H9 (cell line): Measurements from ENCODE around the gene WDR87. TPM values are rescaled to one million over a fixed set of nuclear protein-coding genes. Genes with fewer than 3 reads are reported as not detected.

Experiments
- DNase-seq: peaks from one replicate; pipeline ENCODE4 v3.0.0-alpha.2; 2017
- H2AFZ ChIP-seq: one replicate; pipeline ENCODE4 v1.6.1; 2013; ENCODE audit warnings: mild to moderate bottlenecking, low read length, control low read depth, moderate library complexity
- H2AK5ac ChIP-seq: 2 replicates; pipeline ENCODE4 v1.6.1; 2013; ENCODE audit warnings: low read length, control low read depth, mixed read lengths; ENCODE audit not compliant: insufficient read length
- H2BK120ac ChIP-seq: one replicate; pipeline ENCODE4 v1.6.1; 2013; ENCODE audit warnings: low read depth, mild to moderate bottlenecking, low read length, control low read depth, inconsistent platforms; ENCODE audit not compliant: poor library complexity, severe bottlenecking
- H2BK12ac ChIP-seq: 2 replicates; pipeline ENCODE4 v1.6.1; 2013; ENCODE audit warnings: low read length, control low read depth, mixed read lengths, low read depth; ENCODE audit not compliant: insufficient read length
- H2BK15ac ChIP-seq: 2 replicates; pipeline ENCODE4 v1.6.1; 2013; ENCODE audit warnings: low read depth, low read length, control low read depth
- H2BK20ac ChIP-seq: one replicate; pipeline ENCODE4 v1.6.1; 2013; ENCODE audit warnings: low read depth, mild to moderate bottlenecking, low read length, control low read depth, inconsistent platforms; ENCODE audit not compliant: poor library complexity, severe bottlenecking
- H2BK5ac ChIP-seq: 2 replicates; pipeline ENCODE4 v1.6.1; 2013; ENCODE audit warnings: low read length, control low read depth, mixed read lengths; ENCODE audit not compliant: insufficient read length
- H3K14ac ChIP-seq: 2 replicates; pipeline ENCODE4 v1.6.1; 2013; ENCODE audit warnings: low read length, control low read depth; ENCODE audit not compliant: insufficient read depth
- H3K18ac ChIP-seq: 2 replicates; pipeline ENCODE4 v1.6.1; 2013; ENCODE audit warnings: low read depth, mild to moderate bottlenecking, mixed read lengths, low read length, control low read depth; ENCODE audit not compliant: insufficient read length
- H3K23ac ChIP-seq: 2 replicates; pipeline ENCODE4 v1.6.1; 2013; ENCODE audit warnings: low read length, control low read depth, mixed read lengths, low read depth; ENCODE audit not compliant: insufficient read length
- H3K23me2 ChIP-seq: 2 replicates; pipeline ENCODE4 v1.6.1; 2013; ENCODE audit warnings: low read depth, mild to moderate bottlenecking, mixed read lengths, low read length, control low read depth; ENCODE audit not compliant: insufficient read length, poor library complexity, severe bottlenecking
- H3K27ac ChIP-seq: 2 replicates; pipeline ENCODE4 v1.5.1; 2013; ENCODE audit warnings: low read length, control low read depth, mixed read lengths, low read depth; ENCODE audit not compliant: insufficient read length
- H3K27me3 ChIP-seq: 2 replicates; pipeline ENCODE4 v1.6.1; 2013; ENCODE audit warnings: low read length, control low read depth, inconsistent platforms; ENCODE audit not compliant: insufficient read depth
- H3K4ac ChIP-seq: 2 replicates; pipeline ENCODE4 v1.6.1; 2013; ENCODE audit warnings: low read depth, mild to moderate bottlenecking, control low read depth, inconsistent platforms, low read length, moderate library complexity
- H3K4me1 ChIP-seq: 2 replicates; pipeline ENCODE4 v1.6.1; 2013; ENCODE audit warnings: low read length, control low read depth, inconsistent platforms; ENCODE audit not compliant: insufficient read depth
- H3K4me2 ChIP-seq: 2 replicates; pipeline ENCODE4 v1.6.1; 2013; ENCODE audit warnings: low read length, control low read depth, mixed read lengths; ENCODE audit not compliant: insufficient read length, insufficient read depth
- H3K56ac ChIP-seq: 2 replicates; pipeline ENCODE4 v1.6.1; 2013; ENCODE audit warnings: low read depth, mild to moderate bottlenecking, mixed read lengths, low read length, control low read depth; ENCODE audit not compliant: insufficient read length
- H3K79me1 ChIP-seq: 2 replicates; pipeline ENCODE4 v1.6.1; 2013; ENCODE audit warnings: low read depth, mild to moderate bottlenecking, moderate library complexity, low read length, control low read depth, inconsistent platforms; ENCODE audit not compliant: insufficient read depth, poor library complexity, severe bottlenecking
- H3K79me2 ChIP-seq: 2 replicates; pipeline ENCODE4 v1.6.1; 2013; ENCODE audit warnings: low read length, control low read depth, inconsistent platforms; ENCODE audit not compliant: insufficient read depth
- H3K9ac ChIP-seq: 2 replicates; pipeline ENCODE4 v1.6.1; 2013; ENCODE audit warnings: low read length, control low read depth, mixed read lengths; ENCODE audit not compliant: insufficient read length; ENCODE audit errors: extremely low read depth
- H3K9me3 ChIP-seq: one replicate; pipeline ENCODE4 v1.6.1; 2013; ENCODE audit warnings: low read depth, low read length, inconsistent platforms; ENCODE audit not compliant: control insufficient read depth
- H3T11ph ChIP-seq: one replicate; pipeline ENCODE4 v1.6.1; 2013; ENCODE audit warnings: mild to moderate bottlenecking, low read length, control low read depth, inconsistent platforms
- H4K20me1 ChIP-seq: one replicate; pipeline ENCODE4 v1.6.1; 2013; ENCODE audit not compliant: control insufficient read depth, insufficient read length, insufficient read depth
- H4K5ac ChIP-seq: 2 replicates; pipeline ENCODE4 v1.6.1; 2013; ENCODE audit warnings: low read depth, mild to moderate bottlenecking, mixed read lengths, low read length, control low read depth; ENCODE audit not compliant: insufficient read length
- H4K8ac ChIP-seq: replicated peaks from 2 replicates; pipeline ENCODE4 v1.6.1; 2013; ENCODE audit warnings: low read length, control low read depth, mixed read lengths, low read depth; ENCODE audit not compliant: insufficient read length
- H4K91ac ChIP-seq: 2 replicates; pipeline ENCODE4 v1.6.1; 2013; ENCODE audit warnings: low read depth, mild to moderate bottlenecking, moderate library complexity, mixed read lengths, low read length, control low read depth; ENCODE audit not compliant: insufficient read length
- H3K27ac Mint-ChIP-seq, 3 experiments: 2 replicates in 2 of 3; 3 replicates in 1 of 3; pipeline ENCODE4 v1.8.0; 2020 to 2021; ENCODE audit warnings: mixed read lengths in 3 of 3, mild to moderate bottlenecking in 1 of 3, moderate library complexity in 1 of 3
- H3K27me3 Mint-ChIP-seq: 2 replicates; pipeline ENCODE4 v1.8.0; 2021; ENCODE audit warnings: low read depth, mild to moderate bottlenecking, moderate library complexity, mixed read lengths
- H3K36me3 Mint-ChIP-seq, 3 experiments: 2 replicates in 2 of 3; 3 replicates in 1 of 3; pipeline ENCODE4 v1.8.0; 2020 to 2021; ENCODE audit warnings: low read depth in 3 of 3, mixed read lengths in 3 of 3; ENCODE audit not compliant: insufficient read depth in 1 of 3
- H3K4me1 Mint-ChIP-seq, 2 experiments: 2 replicates each; pipeline ENCODE4 v1.8.0; 2020; ENCODE audit warnings: mixed read lengths in 2 of 2
- H3K4me3 Mint-ChIP-seq, 2 experiments: 2 replicates in 1 of 2; 3 replicates in 1 of 2; pipeline ENCODE4 v1.8.0; 2020 to 2021; ENCODE audit warnings: mild to moderate bottlenecking in 2 of 2, mixed read lengths in 2 of 2, moderate library complexity in 1 of 2
- H3K9me3 Mint-ChIP-seq, 2 experiments: 2 replicates in 1 of 2; 3 replicates in 1 of 2; pipeline ENCODE4 v1.8.0; 2020; ENCODE audit warnings: mild to moderate bottlenecking in 2 of 2, mixed read lengths in 2 of 2, moderate library complexity in 1 of 2
- WGBS: extraction: QIAGEN DNeasy Blood & Tissue Kit; methylation state at CpG from one replicate; pipeline ENCODE4 v1.1.7; 2013; ENCODE audit warnings: missing lambda C conversion rate, low lambda C conversion rate, mixed read lengths; ENCODE audit not compliant: insufficient read length; ENCODE audit errors: extremely low coverage; 5-methylcytosine and 5-hydroxymethylcytosine counted together
- total RNA-seq: library from RNA; stranded (reverse); gene quantifications from 2 replicates; pipeline ENCODE4 v1.2.1, GENCODE V29; 2021
- TF ChIP-seq, protein P1 (sequence below): fragments of 200-600 bp; sonication (generic); conservative IDR thresholded peaks from 3 replicates; pipeline ENCODE4 v1.8.0; 2021; ENCODE audit warnings: antibody characterized with exemption, mild to moderate bottlenecking

Gene WDR87
- total RNA-seq, 1 experiment from 2014 or later = not detected

DNA sequence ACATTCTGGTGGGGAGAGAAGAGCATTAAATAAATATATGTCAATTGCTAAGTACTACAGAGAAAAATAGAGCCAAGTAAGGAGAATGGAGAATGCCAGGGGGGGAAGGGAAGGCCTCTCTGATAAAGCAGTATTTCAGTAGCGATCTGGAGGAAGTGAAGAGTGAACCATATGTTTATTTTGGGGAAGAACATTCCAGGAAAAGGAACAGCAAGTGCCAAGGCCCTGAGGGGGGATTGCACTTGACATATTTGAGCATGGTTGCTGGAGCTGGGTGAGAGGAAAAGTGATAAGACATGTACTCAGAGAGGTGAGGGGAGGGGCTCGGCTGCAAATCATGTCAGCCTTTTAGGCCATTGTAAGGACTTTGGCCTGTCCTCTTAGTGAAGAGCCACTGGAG lies 30.4 kb downstream of the WDR87 start:
- no peaks in the 10 kb centered on the region for H3K9me3 ChIP-seq
- Mint-ChIP-seq H3K27me3 (peaks cover 6% of the 10 kb centered on the region), H3K36me3 (peaks cover 0 to 3% (median 1%) of the 10 kb centered on the region in 3 experiments; a peak in 5 of 7 replicates), H3K4me3 (no peak overlapping the region), H3K27ac (no peak overlapping the region), H3K9me3 (peaks cover 7 to 16% of the 10 kb centered on the region in 2 experiments), H3K4me1 (peaks cover 10 to 11% of the 10 kb centered on the region in 2 experiments)
- no peaks in the 10 kb centered on the region for H3K79me1 ChIP-seq
- H3K56ac ChIP-seq = no peak overlapping the region
- no peak overlapping the region for H4K91ac ChIP-seq
- no peak for DNase-seq
- no peak overlapping the region for H2BK15ac ChIP-seq
- no peak overlapping the region for H3K4ac ChIP-seq
- H2AK5ac ChIP-seq = no peak overlapping the region
- no peak overlapping the region for H4K5ac ChIP-seq
- no peak overlapping the region for H4K8ac ChIP-seq
- no peak overlapping the region for H2AFZ ChIP-seq
- no peak overlapping the region for H2BK120ac ChIP-seq
- H3K79me2 ChIP-seq = no peaks in the 10 kb centered on the region
- H3K23me2 ChIP-seq = no peaks in the 10 kb centered on the region
- no peak overlapping the region for H3K27ac ChIP-seq
- no peak overlapping the region for H3K14ac ChIP-seq
- H3K23ac ChIP-seq = no peak overlapping the region
- no CpG with 5 or more reads among the region's 2 CpGs for WGBS
- no peak overlapping the region for H2BK5ac ChIP-seq
- H3K27me3 ChIP-seq = no peaks in the 10 kb centered on the region
- H4K20me1 ChIP-seq = no peaks in the 10 kb centered on the region
- H3K18ac ChIP-seq = no peak overlapping the region
- H2BK20ac ChIP-seq = no peak overlapping the region
- H2BK12ac ChIP-seq = no peak overlapping the region
- H3K4me2 ChIP-seq = no peak overlapping the region
- H3K9ac ChIP-seq = no peak overlapping the region
- TF ChIP-seq, protein P1, sequence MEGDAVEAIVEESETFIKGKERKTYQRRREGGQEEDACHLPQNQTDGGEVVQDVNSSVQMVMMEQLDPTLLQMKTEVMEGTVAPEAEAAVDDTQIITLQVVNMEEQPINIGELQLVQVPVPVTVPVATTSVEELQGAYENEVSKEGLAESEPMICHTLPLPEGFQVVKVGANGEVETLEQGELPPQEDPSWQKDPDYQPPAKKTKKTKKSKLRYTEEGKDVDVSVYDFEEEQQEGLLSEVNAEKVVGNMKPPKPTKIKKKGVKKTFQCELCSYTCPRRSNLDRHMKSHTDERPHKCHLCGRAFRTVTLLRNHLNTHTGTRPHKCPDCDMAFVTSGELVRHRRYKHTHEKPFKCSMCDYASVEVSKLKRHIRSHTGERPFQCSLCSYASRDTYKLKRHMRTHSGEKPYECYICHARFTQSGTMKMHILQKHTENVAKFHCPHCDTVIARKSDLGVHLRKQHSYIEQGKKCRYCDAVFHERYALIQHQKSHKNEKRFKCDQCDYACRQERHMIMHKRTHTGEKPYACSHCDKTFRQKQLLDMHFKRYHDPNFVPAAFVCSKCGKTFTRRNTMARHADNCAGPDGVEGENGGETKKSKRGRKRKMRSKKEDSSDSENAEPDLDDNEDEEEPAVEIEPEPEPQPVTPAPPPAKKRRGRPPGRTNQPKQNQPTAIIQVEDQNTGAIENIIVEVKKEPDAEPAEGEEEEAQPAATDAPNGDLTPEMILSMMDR = no peak
- no peaks in the 10 kb centered on the region for H3K4me1 ChIP-seq
- H3T11ph ChIP-seq = no peak overlapping the region
